NCI-H1436 (cell line): ENCODE results near the gene ZNF816.
A peak's percentile ranks its signal among the peaks of the same experiment; 100 is the strongest.
"Not testable (repeated sequence)": the region's sequence is repeated elsewhere in the genome, so short reads cannot be mapped to it uniquely, and the experiment has no call there.

Experiments
- DNase-seq: peaks from one replicate; lab custom pipeline; 2025; lab: John Stamatoyannopoulos, UW

Gene ZNF816

GRCh38 chr19:52959613-52960295, 2.9 kb downstream of the ZNF816 start:
- DNase-seq = no peak

- DNase-seq = no peak
Observed at GRCh38 chr19:52957591-52957990, 5.1 kb downstream of the ZNF816 start.

- DNase-seq = no peak
Observed at GRCh38 chr19:52956917-52957316, 5.8 kb downstream of the ZNF816 start.

DNA sequence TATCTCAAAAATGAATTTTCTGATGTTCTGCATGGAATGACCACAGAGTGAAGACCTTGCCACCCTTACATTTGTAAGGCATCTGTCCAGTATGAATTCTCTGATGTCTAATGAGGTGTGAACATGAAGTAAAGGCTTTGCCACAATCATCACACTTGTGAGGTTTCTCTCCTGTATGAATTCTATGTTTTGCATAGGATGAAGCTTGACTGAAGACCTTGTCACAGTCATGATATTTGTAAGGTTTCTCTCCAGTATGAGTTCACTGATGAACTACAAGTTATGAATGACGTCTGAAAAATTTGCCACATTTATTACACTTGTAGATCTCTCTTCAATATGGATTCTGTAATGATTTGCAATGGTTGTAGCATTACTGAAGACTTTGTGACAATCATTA, 13.3 kb downstream of the ZNF816 start:
- no peak for DNase-seq

- no peak for DNase-seq
Observed at GRCh38 chr19:52948025-52948770, 14.5 kb downstream of the ZNF816 start.

DNA sequence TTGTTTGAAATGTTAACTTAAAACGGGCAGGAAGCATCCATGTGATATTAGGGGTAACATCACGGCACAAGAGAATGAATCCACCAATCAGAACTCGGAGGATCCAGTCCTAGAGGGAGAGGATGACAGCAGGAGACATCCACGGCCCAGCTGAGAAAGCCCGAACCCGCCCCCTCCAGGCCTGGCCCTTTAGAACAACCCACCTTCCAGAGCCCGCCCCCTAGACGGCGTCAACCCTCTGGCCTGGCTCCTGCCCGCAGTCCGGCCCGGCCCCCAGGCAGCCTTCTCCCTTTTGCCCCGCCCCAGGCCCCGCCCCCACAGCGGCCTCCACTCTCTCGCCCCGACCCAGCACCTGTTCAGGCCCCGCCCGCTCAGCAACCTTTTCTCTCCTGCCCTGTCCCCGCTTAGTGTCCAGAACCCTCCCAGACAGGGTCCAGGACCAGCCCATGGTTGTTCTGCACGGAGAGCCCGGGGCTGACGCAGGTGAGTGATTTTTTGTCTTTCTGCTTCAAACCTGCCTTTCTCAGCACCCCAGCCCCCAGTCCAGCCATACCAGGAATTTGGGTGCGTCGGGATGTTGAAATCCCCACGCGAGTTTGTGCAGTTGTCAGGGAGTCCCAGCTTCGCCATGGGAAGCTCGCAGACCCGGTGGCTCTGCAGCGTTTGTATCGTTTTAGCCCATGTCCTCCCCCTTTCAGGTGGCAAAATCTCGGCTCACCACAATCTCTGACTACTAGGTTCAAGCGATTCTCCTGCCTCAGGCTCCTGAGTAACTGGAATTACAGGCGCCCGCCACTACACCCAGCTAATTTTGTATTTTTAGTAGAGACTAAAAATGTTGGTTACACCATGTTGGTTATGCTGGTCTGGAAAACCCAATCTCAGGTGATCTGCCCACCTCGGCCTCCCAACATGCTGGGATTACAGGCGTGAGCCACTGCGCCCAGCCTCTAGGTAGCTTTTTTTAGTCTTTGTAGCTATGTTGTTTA, 16.1 kb downstream of the ZNF816 start:
- no peak for DNase-seq

- no peak for DNase-seq
Observed at GRCh38 chr19:52945652-52946321, 16.9 kb downstream of the ZNF816 start.

DNA sequence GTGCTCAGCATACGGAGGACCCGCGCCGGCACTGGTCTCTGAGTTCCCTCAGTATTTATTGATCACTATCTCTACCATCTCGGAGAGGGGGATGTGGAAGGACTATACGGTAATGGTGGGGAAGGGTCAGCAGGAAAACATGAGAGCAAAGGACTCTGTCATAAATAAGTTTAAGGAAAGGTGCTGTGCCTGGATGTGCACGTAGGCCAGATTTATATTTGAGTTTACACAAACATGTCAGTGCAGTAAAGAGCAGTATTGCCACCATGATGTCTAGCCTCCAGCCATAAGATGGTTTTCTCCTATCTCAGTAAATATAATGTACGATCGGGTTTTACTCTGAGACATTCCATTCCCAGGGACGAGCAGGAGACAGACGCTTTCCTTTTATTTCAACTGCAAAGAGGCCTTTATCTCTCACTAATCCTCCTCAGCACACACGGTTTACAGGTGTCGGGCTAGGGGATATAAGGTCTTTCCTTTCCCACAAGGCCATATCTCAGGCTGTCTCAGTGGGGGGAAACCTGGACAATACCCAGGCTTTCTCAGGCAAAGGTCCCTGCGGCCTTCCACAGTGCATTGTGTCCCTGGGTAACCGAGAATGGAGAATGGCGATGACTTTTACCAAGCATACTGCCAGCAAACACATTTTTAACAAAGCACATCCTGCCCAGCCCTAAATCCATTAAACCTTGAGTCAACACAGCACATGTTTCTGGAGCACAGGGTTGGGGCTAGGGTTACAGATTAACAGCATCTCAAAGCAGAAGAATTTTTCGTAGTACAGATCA, 17.8 kb downstream of the ZNF816 start:
- not testable (repeated sequence) for DNase-seq

DNA sequence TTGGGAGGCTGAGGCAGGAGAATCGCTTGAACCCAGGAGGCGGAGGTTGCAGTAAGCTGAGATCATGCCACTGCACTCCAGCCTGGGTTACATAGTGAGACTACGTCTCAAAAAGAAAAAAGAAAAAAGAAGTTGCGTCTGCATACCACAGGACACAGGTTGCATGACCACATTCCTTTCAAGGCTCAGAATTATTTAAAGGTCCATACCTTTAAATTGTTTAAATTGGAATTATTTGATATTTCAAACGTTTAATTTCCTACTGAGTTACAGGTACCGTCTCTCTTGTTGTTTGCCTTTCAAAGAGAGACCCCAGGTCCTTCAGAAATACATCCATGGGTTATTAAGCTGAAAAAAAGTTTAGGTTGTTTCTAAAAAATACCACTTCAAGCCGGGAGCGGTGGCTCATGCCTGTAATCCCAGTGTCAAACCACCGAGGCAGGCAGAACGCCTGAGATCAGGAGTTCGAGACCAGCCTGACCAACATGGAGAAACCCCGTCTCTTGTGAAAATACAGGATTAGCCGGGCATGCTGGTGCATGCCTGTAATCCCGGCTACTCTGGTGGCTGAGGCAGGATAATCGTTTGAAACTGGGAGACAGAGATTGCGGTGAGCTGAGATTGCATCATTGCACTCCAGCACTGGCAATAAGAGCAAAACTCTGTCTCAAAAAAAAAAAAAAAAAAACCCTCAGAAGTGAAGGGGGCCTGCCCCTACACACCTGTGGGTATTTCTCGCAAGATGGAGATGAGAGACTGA, 18.6 kb downstream of the ZNF816 start:
- no peak for DNase-seq

DNA sequence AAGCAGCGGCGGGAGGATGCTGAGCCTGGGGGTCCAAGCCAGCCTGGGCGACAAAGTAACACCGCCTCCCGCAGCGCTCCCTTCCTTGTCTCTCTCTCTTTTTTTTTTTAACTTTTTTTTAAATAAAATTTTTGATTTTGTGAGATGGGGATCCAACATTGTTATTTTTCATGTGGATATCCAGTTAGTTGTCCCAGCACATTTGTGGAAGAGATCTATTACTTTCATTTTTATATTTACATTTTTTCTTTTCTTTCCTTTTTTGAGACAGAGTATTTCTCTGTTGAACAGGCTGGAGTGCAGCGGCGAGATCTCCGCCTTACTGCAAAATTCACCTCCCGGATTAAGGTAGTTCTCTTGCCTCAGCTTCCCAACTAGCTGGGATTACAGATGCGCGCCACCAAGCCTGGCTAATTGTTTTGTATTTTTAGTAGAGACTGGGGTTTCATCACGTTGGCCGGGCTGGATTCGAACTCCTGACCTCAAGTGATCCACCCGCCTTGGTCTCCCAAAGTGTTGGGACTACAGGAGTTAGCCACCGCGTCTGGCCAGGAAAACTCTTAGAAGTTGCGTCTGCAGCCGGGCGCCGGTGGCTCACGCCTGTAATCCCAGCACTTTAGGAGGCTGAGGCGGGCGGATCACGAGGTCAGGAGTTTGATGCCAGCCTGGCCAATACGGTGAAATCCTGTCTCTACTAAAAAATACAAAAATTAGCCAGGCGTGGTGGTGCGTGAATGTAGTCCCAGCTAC, 19.4 kb downstream of the ZNF816 start:
- DNase-seq = no peak

- DNase-seq = peak; percentile 90
Observed at GRCh38 chr19:52942386-52943133, 20.1 kb downstream of the ZNF816 start.

DNA sequence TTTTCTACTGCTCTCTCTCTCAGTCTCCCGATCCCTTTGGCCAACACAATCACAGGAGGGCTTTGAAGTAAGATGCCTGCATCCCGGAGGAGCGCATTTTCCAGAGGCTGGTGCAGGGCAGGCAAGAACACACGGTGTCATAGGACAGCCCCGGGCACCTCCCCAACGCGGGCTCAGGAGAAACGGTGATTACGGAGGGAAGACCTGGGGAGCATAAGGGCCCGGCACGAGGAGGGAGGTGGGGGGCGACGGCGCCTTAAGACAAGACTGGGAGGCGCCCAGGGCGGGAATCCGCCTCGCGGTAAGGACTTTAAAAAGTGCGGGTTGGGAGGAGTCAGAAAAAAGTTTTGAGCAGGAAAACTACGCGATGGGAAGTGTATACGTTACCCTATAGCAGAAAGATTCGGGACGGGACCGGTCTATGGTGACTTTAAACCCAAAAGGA, 20.7 kb downstream of the ZNF816 start:
- DNase-seq = peak; percentile 31

GRCh38 chr19:52941523-52941922, 21.2 kb downstream of the ZNF816 start:
- not testable (repeated sequence) for DNase-seq

GRCh38 chr19:52940905-52941304, 21.8 kb downstream of the ZNF816 start:
- not testable (repeated sequence) for DNase-seq

DNA sequence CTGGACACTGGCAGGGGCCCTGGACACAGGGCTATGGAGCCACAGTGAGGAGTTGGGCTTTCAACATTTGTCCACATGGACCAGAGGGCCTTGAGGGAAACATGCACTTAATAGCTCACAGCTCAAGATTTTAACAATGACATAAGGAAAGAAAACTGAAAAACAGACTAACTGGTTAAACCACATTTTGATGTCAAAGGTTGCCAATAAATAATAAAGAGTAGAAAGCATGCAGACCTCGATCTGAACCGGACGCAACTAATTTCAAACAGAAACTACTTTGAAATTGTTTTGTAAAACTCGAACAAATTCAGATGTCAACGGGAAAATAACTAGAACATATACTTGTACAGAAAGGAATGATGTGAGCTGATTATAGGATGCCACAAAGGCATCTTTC, 23.9 kb downstream of the ZNF816 start:
- DNase-seq = no peak

DNA sequence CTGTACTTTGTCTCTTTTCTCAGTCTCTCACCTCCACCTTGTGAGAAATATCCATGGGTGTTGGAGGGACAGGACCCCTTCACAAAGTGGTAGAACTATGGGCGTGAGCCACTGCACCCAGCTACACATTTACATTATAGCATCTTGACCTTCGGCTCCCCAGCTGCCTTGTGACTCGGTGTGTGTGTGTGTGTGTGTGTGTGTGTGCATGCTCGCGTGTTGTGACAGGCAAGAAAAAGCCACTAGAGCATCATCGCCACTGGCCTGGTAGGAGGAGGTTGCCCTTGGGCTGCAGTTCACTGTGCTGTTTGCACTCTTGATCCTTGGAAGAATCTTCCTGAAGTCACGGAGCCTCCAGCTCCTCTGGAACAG, 25.7 kb downstream of the ZNF816 start:
- no peak for DNase-seq

DNA sequence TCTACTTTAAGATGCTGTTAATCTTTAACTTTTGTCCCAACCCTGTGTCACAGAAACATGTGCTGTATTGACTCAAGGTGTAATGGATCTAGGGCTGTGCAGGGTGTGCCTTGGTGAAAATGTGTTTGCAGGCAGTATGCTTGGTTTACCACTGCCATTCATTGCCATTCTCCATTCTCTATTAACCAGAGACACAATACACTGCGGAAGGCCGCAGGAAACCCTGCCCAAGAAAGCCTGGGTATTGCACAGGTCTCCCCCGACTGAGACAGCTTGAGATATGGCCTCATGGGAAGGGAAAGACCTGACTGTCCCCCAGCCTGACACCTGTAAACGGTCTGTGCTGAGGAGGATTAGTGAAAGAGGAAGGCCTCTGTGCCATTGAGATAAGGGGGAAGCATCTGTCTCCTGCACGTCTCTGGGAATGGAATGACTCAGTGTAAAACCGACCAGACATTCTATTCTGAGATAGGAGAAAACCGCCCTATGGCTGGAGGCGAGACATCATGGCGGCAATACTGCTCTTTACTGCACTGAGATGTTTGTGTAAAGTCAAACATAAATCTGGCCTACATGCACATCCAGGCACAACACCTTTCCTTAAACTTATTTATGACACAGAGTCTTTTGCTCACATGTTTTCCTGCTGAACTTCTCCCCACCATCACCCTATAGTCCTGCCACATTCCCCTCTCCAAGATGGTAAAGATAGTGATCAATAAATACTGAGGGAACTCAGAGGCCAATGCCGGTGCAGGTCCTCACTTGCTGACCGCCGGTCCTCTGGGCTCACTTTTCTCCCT, 26.3 kb downstream of the ZNF816 start:
- no peak for DNase-seq

- no peak for DNase-seq
Observed at GRCh38 chr19:52935434-52935833, 27.2 kb downstream of the ZNF816 start.
